H1 (cell line): ENCODE results near the gene GNLY. TPM values are rescaled to one million over a fixed set of nuclear protein-coding genes. Genes with fewer than 3 reads are reported as not detected.

Experiments
- CTCF ChIA-PET: fragments of 300-600 bp; sonication (Branson Sonifier 250); formaldehyde crosslinking; loops from one replicate; lab custom pipeline; 2021; ENCODE audit not compliant: partially characterized antibody; lab: Charles Lee
- POLR2A ChIA-PET: fragments of 300-600 bp; sonication (Branson Sonifier 250); formaldehyde crosslinking; loops from one replicate; lab custom pipeline; 2021; ENCODE audit warnings: inconsistent platforms; ENCODE audit not compliant: partially characterized antibody; lab: Charles Lee
- DNase-seq, 2 experiments: peaks; one replicate each; pipeline versions ENCODE4 v3.0.0 to v3.0.0-alpha.2; 2010 to 2022; ENCODE audit warnings: low spot score in 2 of 2, low read depth in 1 of 2, mixed read lengths in 1 of 2
- FAIRE-seq: peaks from 2 replicates; lab custom pipeline; 2011; peaks lifted over from hg19 to GRCh38; lab: Jason Lieb, UNC
- H2AFZ ChIP-seq: 2 replicates; pipeline ENCODE4 v1.8.1; 2012; ENCODE audit warnings: low read length, inconsistent platforms
- H2AK5ac ChIP-seq: 2 replicates; pipeline ENCODE4 v1.6.1; 2013; ENCODE audit warnings: low read depth, low read length
- H2BK120ac ChIP-seq: replicated peaks from 2 replicates; pipeline ENCODE3; 2013; ENCODE audit warnings: low read depth, low read length, inconsistent platforms
- H2BK12ac ChIP-seq: 2 replicates; pipeline ENCODE4 v1.6.1; 2013; ENCODE audit warnings: low read depth, low read length
- H2BK15ac ChIP-seq: 2 replicates; pipeline ENCODE4 v1.6.1; 2013; ENCODE audit warnings: low read length
- H2BK20ac ChIP-seq: 2 replicates; pipeline ENCODE4 v1.6.1; 2013; ENCODE audit warnings: low read length
- H2BK5ac ChIP-seq: 2 replicates; pipeline ENCODE4 v1.6.1; 2013; ENCODE audit warnings: low read depth, low read length
- H3K14ac ChIP-seq: 2 replicates; pipeline ENCODE4 v1.6.1; 2013; ENCODE audit warnings: inconsistent platforms; ENCODE audit not compliant: insufficient read length
- H3K18ac ChIP-seq: 2 replicates; pipeline ENCODE4 v1.6.1; 2013; ENCODE audit warnings: low read length; ENCODE audit errors: extremely low read depth
- H3K23ac ChIP-seq: 2 replicates; pipeline ENCODE4 v1.6.1; 2013; ENCODE audit warnings: inconsistent platforms; ENCODE audit not compliant: insufficient read length
- H3K23me2 ChIP-seq: 2 replicates; pipeline ENCODE4 v1.6.1; 2013; ENCODE audit warnings: low read depth, low read length
- H3K27ac ChIP-seq: 2 replicates; pipeline ENCODE4 v1.6.1; 2011; ENCODE audit warnings: low read depth, low read length, inconsistent platforms
- H3K27me3 ChIP-seq, 4 experiments: replicated peaks in 1 of 4; 1 replicate in 1 of 4; 2 replicates in 3 of 4; pipeline versions ENCODE4 v1.6.1 to v1.8.1; 2011 to 2013; ENCODE audit warnings: low read length in 3 of 4, mild to moderate bottlenecking in 3 of 4, inconsistent platforms in 2 of 4, mixed read lengths in 2 of 4, moderate library complexity in 1 of 4; ENCODE audit not compliant: control insufficient read depth in 3 of 4, insufficient read depth in 3 of 4; ENCODE audit errors: extremely low read depth in 1 of 4
- H3K36me3 ChIP-seq, 4 experiments: 2 replicates each; pipeline versions ENCODE4 v1.6.1 to v1.8.1; 2011 to 2013; ENCODE audit warnings: mild to moderate bottlenecking in 4 of 4, low read length in 3 of 4, moderate library complexity in 2 of 4, control low read depth in 1 of 4, inconsistent platforms in 1 of 4; ENCODE audit not compliant: insufficient read depth in 4 of 4, control insufficient read depth in 2 of 4
- H3K4ac ChIP-seq: replicated peaks from 2 replicates; pipeline ENCODE3; 2013; ENCODE audit warnings: low read length, low read depth, mixed read lengths, inconsistent platforms; ENCODE audit not compliant: insufficient read length
- H3K4me1 ChIP-seq, 4 experiments: replicated peaks in 1 of 4; 1 replicate in 1 of 4; 2 replicates in 3 of 4; pipeline versions ENCODE4 v1.6.1 to v1.8.1; 2011 to 2013; ENCODE audit warnings: low read length in 3 of 4, inconsistent platforms in 2 of 4, mixed read lengths in 1 of 4; ENCODE audit not compliant: insufficient read depth in 4 of 4, control insufficient read depth in 3 of 4
- H3K4me2 ChIP-seq, 2 experiments: 2 replicates each; pipeline versions ENCODE4 v1.6.1 to v1.8.1; 2011 to 2013; ENCODE audit warnings: low read depth in 2 of 2, low read length in 2 of 2, control low read depth in 1 of 2, inconsistent platforms in 1 of 2, mild to moderate bottlenecking in 1 of 2; ENCODE audit not compliant: insufficient read depth in 1 of 2
- H3K4me3 ChIP-seq, 4 experiments: fragments of 200-600, 300-600 bp in 1 of 4; sonication (generic), shearing (Covaris generic), sonication (Bioruptor Twin) in 1 of 4; 2 replicates each; pipeline versions ENCODE4 v1.5.1 to v1.8.1; 2011 to 2016; ENCODE audit warnings: low read length in 4 of 4, low read depth in 3 of 4, control low read depth in 2 of 4, inconsistent platforms in 2 of 4, mild to moderate bottlenecking in 2 of 4, mixed read lengths in 1 of 4, moderate library complexity in 1 of 4; ENCODE audit not compliant: insufficient read depth in 2 of 4; ENCODE audit errors: extremely low read depth in 1 of 4
- H3K56ac ChIP-seq: replicated peaks from 2 replicates; pipeline ENCODE3; 2013; ENCODE audit warnings: low read depth, mild to moderate bottlenecking, mixed read lengths, low read length, inconsistent platforms; ENCODE audit not compliant: insufficient read length
- H3K79me1 ChIP-seq: 2 replicates; pipeline ENCODE4 v1.6.1; 2013; ENCODE audit warnings: low read depth, low read length, control low read depth
- H3K79me2 ChIP-seq, 2 experiments: 2 replicates each; pipeline versions ENCODE4 v1.6.1 to v1.8.1; 2012 to 2013; ENCODE audit warnings: low read length in 2 of 2, mild to moderate bottlenecking in 2 of 2, inconsistent platforms in 1 of 2; ENCODE audit not compliant: insufficient read depth in 2 of 2, control insufficient read depth in 1 of 2
- H3K9ac ChIP-seq, 4 experiments: replicated peaks in 1 of 4; 1 replicate in 1 of 4; 2 replicates in 3 of 4; pipeline versions ENCODE4 v1.6.1 to v1.8.1; 2011 to 2013; ENCODE audit warnings: low read depth in 3 of 4, low read length in 3 of 4, control low read depth in 2 of 4, mild to moderate bottlenecking in 2 of 4, moderate library complexity in 2 of 4, inconsistent platforms in 1 of 4; ENCODE audit errors: extremely low read depth in 1 of 4
- H3K9me3 ChIP-seq, 2 experiments: 2 replicates each; pipeline versions ENCODE4 v1.6.1 to v1.8.1; 2012 to 2013; ENCODE audit warnings: mild to moderate bottlenecking in 2 of 2, moderate library complexity in 2 of 2, control low read depth in 1 of 2, inconsistent platforms in 1 of 2, low read depth in 1 of 2, low read length in 1 of 2, mixed read lengths in 1 of 2; ENCODE audit not compliant: insufficient read depth in 2 of 2
- H4K20me1 ChIP-seq, 2 experiments: replicated peaks in 1 of 2; 2 replicates each; pipeline versions ENCODE3 to v1.8.1; 2011 to 2013; ENCODE audit warnings: inconsistent platforms in 2 of 2, low read length in 2 of 2, mild to moderate bottlenecking in 1 of 2; ENCODE audit not compliant: insufficient read depth in 2 of 2, control insufficient read depth in 1 of 2
- H4K5ac ChIP-seq: 2 replicates; pipeline ENCODE4 v1.6.1; 2013; ENCODE audit warnings: low read length, low read depth, mixed read lengths, inconsistent platforms; ENCODE audit not compliant: insufficient read length
- H4K8ac ChIP-seq: 2 replicates; pipeline ENCODE4 v1.8.0; 2013; ENCODE audit warnings: mild to moderate bottlenecking, moderate library complexity, low read length, inconsistent platforms; ENCODE audit not compliant: insufficient read depth; ENCODE audit errors: extremely low read depth
- H4K91ac ChIP-seq: replicated peaks from 2 replicates; pipeline ENCODE3; 2013; ENCODE audit warnings: low read length, mixed read lengths, inconsistent platforms; ENCODE audit not compliant: insufficient read length
- ASH2L ChIP-seq: fragments of 200-600, 300-600 bp; sonication (generic); IDR thresholded peaks from one replicate; pipeline ENCODE4 v1.7.1; 2017; ENCODE audit warnings: low read length
- BACH1 ChIP-seq: IDR thresholded peaks from 2 replicates; pipeline ENCODE4 v1.6.1; 2012; ENCODE audit warnings: low read length, improper control_type of control experiment
- BCL11A ChIP-seq, 2 experiments: IDR thresholded peaks; one replicate each; pipeline ENCODE4 v1.6.1; 2011; ENCODE audit warnings: low read depth in 2 of 2, low read length in 2 of 2, mild to moderate bottlenecking in 2 of 2
- CBX8 ChIP-seq: fragments of 300-800, 300-1000 bp; sonication (generic); IDR thresholded peaks from 2 replicates; pipeline ENCODE4 v1.7.1; 2016; ENCODE audit warnings: low read depth, low read length, borderline replicate concordance
- EZH2 ChIP-seq: fragments of 200-600 bp; sonication (generic); IDR thresholded peaks from 2 replicates; pipeline ENCODE4 v1.7.1; 2012; ENCODE audit warnings: low read depth, mild to moderate bottlenecking, moderate library complexity, low read length, inconsistent platforms; ENCODE audit not compliant: severe bottlenecking
- JUND ChIP-seq: IDR thresholded peaks from 2 replicates; pipeline ENCODE4 v1.6.1; 2011; ENCODE audit warnings: mild to moderate bottlenecking, improper control_type of control experiment, low read length
- RBBP5 ChIP-seq: IDR thresholded peaks from 2 replicates; pipeline ENCODE4 v1.7.1; 2012; ENCODE audit warnings: low read depth, mild to moderate bottlenecking, inconsistent platforms, low read length, moderate library complexity, borderline replicate concordance
- SAP30 ChIP-seq: fragments of 300-600 bp; sonication (generic); IDR thresholded peaks from 2 replicates; pipeline ENCODE4 v1.7.1; 2012; ENCODE audit warnings: low read length, moderate library complexity, mild to moderate bottlenecking, inconsistent platforms; ENCODE audit not compliant: insufficient read depth, insufficient replicate concordance
- SP1 ChIP-seq: IDR thresholded peaks from 2 replicates; pipeline ENCODE4 v1.6.1; 2011; ENCODE audit warnings: low read depth, low read length
- SP2 ChIP-seq: IDR thresholded peaks from 2 replicates; pipeline ENCODE4 v1.6.1; 2012; ENCODE audit warnings: mild to moderate bottlenecking, low read length, inconsistent platforms
- USF2 ChIP-seq: IDR thresholded peaks from 2 replicates; pipeline ENCODE4 v1.6.1; 2011; ENCODE audit warnings: low read length, improper control_type of control experiment
- WGBS, 2 experiments: shearing (Covaris generic) in 1 of 2; methylation state at CpG; one replicate each; pipeline versions ENCODE4 v1.1.6 to v1.1.7; 2013 to 2015; ENCODE audit warnings: low lambda C conversion rate in 2 of 2, mixed read lengths in 2 of 2, inconsistent platforms in 1 of 2, low coverage in 1 of 2, missing lambda C conversion rate in 1 of 2; ENCODE audit not compliant: insufficient replicate concordance in 2 of 2, insufficient coverage in 1 of 2, insufficient read length in 1 of 2; ENCODE audit errors: extremely low coverage in 1 of 2, missing lambda C conversion rate in 1 of 2; 5-methylcytosine and 5-hydroxymethylcytosine counted together
- polyA plus RNA-seq, 7 experiments: library from polyadenylated mRNA; depleted of rRNA in 3 of 7; stranded (reverse) in 5 of 7; unstranded in 2 of 7; fragments of >200 nt in 5 of 7; fragments of 200-250 nt in 2 of 7; gene quantifications; 1 replicate in 5 of 7; 2 replicates in 1 of 7; 4 replicates in 1 of 7; pipeline versions ENCODE4 v1.2.1 to v1.2.3, GENCODE V29; 2011 to 2013; ENCODE audit warnings: missing spikeins in 2 of 7, mixed read lengths in 2 of 7
- total RNA-seq: library from RNA; stranded (reverse); fragmentation: NEBNext Ultra II Directional; extraction: Animal tissue kit (Norgen Biotek cat#: 25700); gene quantifications from 2 replicates; pipeline ENCODE4 v1.2.1, GENCODE V29; 2021

The GNLY gene
- total and polyA plus RNA-seq, 2 of the 8 experiments (the other 6 are each of a cell fraction or from before 2014, with no cell fraction given): 0.03 TPM; not detected in 1

- Histone ChIP-seq H3K4me2 (no peak overlapping the region), H4K5ac (no peak overlapping the region), H2BK20ac (no peak overlapping the region), H3K36me3 (no peaks in the 10 kb centered on the region; a peak in 1 of 8 replicates), H3K4ac (no peak overlapping the region), H3K27me3 (no peaks in the 10 kb centered on the region), H3K14ac (no peak overlapping the region), H3K4me1 (peaks cover 0 to 2% (median 0%) of the 10 kb centered on the region in 4 experiments; a peak in 2 of 7 replicates), H3K9ac (no peak overlapping the region), H3K23ac (no peak overlapping the region), H3K9me3 (no peaks in the 10 kb centered on the region), H2BK5ac (no peak overlapping the region; the same call in 1 of the 2 replicates), H3K56ac (no peak overlapping the region), H2BK15ac (no peak overlapping the region), H3K79me1 (no peaks in the 10 kb centered on the region), H2BK120ac (no peak overlapping the region), H4K91ac (no peak overlapping the region), H3K18ac (no peak overlapping the region), H3K4me3 (no peak overlapping the region), H4K8ac (no peak overlapping the region; the same call in 1 of the 2 replicates), H4K20me1 (peaks cover 0 to 6% of the 10 kb centered on the region in 2 experiments), H3K79me2 (no peaks in the 10 kb centered on the region), H3K27ac (no peak overlapping the region), H3K23me2 (peaks cover 4% of the 10 kb centered on the region; the same call in 1 of the 2 replicates), H2AFZ (no peak overlapping the region), H2AK5ac (no peak overlapping the region), H2BK12ac (no peak overlapping the region)
- ChIA-PET POLR2A (interaction anchor here (2.0 kb wide), 1 partner anchor 10 kb away, joined by 5 read pairs; no protein-coding TSS in a partner anchor), CTCF (interaction anchor here (0.7 to 1.6 kb wide), 7 partner anchors 8 to 138 kb away, joined by 3 to 11 read pairs (median 3); no protein-coding TSS in a partner anchor)
- TF ChIP-seq ASH2L (no peak), RBBP5 (no peak), EZH2 (no peak), BACH1 (no peak), SP2 (no peak), SAP30 (no peak), SP1 (no peak), CBX8 (no peak), JUND (no peak), USF2 (no peak), BCL11A (IDR thresholded peaks at IDR 0.05; ENCODE audit: low read depth in 2 of 2, low read length in 2 of 2) (no peak)
- DNase-seq (no peak), FAIRE-seq (no peak)
- 82% methylated on average over 11 of the region's 11 CpGs; no CpG with 5 or more reads in 1 of the 2 experiments for WGBS, 2 experiments
These were observed 27.5 kb upstream of the GNLY start for GRCh38 chr2:85666435-85667316.
